Liver (tissue), 9 donors: Measurements from ENCODE around the gene CDK2AP2. TPM values are rescaled to one million over a fixed set of nuclear protein-coding genes. Genes with fewer than 3 reads are reported as not detected.

Source experiments
- DNase-seq: peaks from one replicate; pipeline ENCODE4 v3.0.0-alpha.2; 2017; ENCODE audit warnings: low spot score
- H3K27ac ChIP-seq, 2 donors: one replicate each; pipeline ENCODE4 v1.7.0; 2013; ENCODE audit warnings: inconsistent platforms in 2 of 2, low read length in 2 of 2, control low read depth in 1 of 2, low read depth in 1 of 2, mild to moderate bottlenecking in 1 of 2
- H3K27me3 ChIP-seq, 4 donors: one replicate each; pipeline versions ENCODE4 v1.6.1 to v1.7.0; 2013; ENCODE audit warnings: low read length in 3 of 4, inconsistent platforms in 1 of 4, mild to moderate bottlenecking in 1 of 4, moderate library complexity in 1 of 4; ENCODE audit not compliant: control insufficient read depth in 4 of 4, insufficient read depth in 4 of 4
- H3K36me3 ChIP-seq, 4 donors: one replicate each; pipeline versions ENCODE4 v1.6.1 to v1.7.0; 2013; ENCODE audit warnings: low read length in 3 of 4, mild to moderate bottlenecking in 3 of 4, low read depth in 1 of 4, moderate library complexity in 1 of 4; ENCODE audit not compliant: control insufficient read depth in 4 of 4, insufficient read depth in 3 of 4
- H3K4me1 ChIP-seq, 4 donors: one replicate each; pipeline versions ENCODE4 v1.6.1 to v1.7.0; 2013; ENCODE audit warnings: low read length in 3 of 4, mild to moderate bottlenecking in 3 of 4, moderate library complexity in 1 of 4; ENCODE audit not compliant: control insufficient read depth in 4 of 4, insufficient read depth in 4 of 4
- H3K4me3 ChIP-seq, 3 donors: one replicate each; pipeline versions ENCODE4 v1.6.1 to v1.7.0; 2013; ENCODE audit warnings: low read length in 3 of 3, control low read depth in 1 of 3, low read depth in 1 of 3, mild to moderate bottlenecking in 1 of 3
- H3K9ac ChIP-seq, 2 donors: one replicate each; pipeline ENCODE4 v1.7.0; 2013; ENCODE audit warnings: low read length in 2 of 2, mild to moderate bottlenecking in 2 of 2, moderate library complexity in 2 of 2, control low read depth in 1 of 2, low read depth in 1 of 2
- H3K9me3 ChIP-seq, 4 donors: one replicate each; pipeline versions ENCODE4 v1.6.1 to v1.7.0; 2013; ENCODE audit warnings: low read length in 3 of 4; ENCODE audit not compliant: control insufficient read depth in 4 of 4
- EGR1 ChIP-seq, 2 donors: IDR thresholded peaks; 2 replicates each; pipeline ENCODE4 v1.6.1; 2016 to 2018; ENCODE audit warnings: antibody characterized with exemption in 2 of 2, low read depth in 2 of 2
- FOXA2 ChIP-seq: IDR thresholded peaks from 2 replicates; pipeline ENCODE4 v1.6.1; 2016; ENCODE audit warnings: antibody characterized with exemption
- GABPA ChIP-seq, 2 donors: IDR thresholded peaks in 1 of 2; conservative IDR thresholded peaks in 1 of 2; 2 replicates each; pipeline ENCODE4 v1.6.1; 2016; ENCODE audit warnings: antibody characterized with exemption in 2 of 2, mild to moderate bottlenecking in 1 of 2, moderate library complexity in 1 of 2
- HNF4A ChIP-seq, 2 donors: conservative IDR thresholded peaks; 2 replicates each; pipeline ENCODE4 v1.6.1; 2016; ENCODE audit warnings: antibody characterized with exemption in 2 of 2, mild to moderate bottlenecking in 2 of 2
- JUND ChIP-seq, 2 donors: IDR thresholded peaks; 2 replicates each; pipeline ENCODE4 v1.6.1; 2016; ENCODE audit warnings: antibody characterized with exemption in 2 of 2
- MAX ChIP-seq: IDR thresholded peaks from 2 replicates; pipeline ENCODE4 v1.6.1; 2016; ENCODE audit warnings: antibody characterized with exemption
- NR2F2 ChIP-seq: IDR thresholded peaks from 2 replicates; pipeline ENCODE4 v1.6.1; 2016; ENCODE audit warnings: antibody characterized with exemption
- RAD21 ChIP-seq, 2 donors: IDR thresholded peaks; 2 replicates each; pipeline ENCODE4 v1.6.1; 2016; ENCODE audit warnings: antibody characterized with exemption in 2 of 2, mild to moderate bottlenecking in 2 of 2
- REST ChIP-seq: IDR thresholded peaks from 2 replicates; pipeline ENCODE4 v1.6.1; 2016; ENCODE audit warnings: antibody characterized with exemption, mild to moderate bottlenecking
- SP1 ChIP-seq: IDR thresholded peaks from 2 replicates; pipeline ENCODE4 v1.6.1; 2018; ENCODE audit warnings: antibody characterized with exemption, mild to moderate bottlenecking
- TAF1 ChIP-seq: conservative IDR thresholded peaks from 2 replicates; pipeline ENCODE4 v1.6.1; 2016; ENCODE audit warnings: antibody characterized with exemption, mild to moderate bottlenecking
- WGBS: extraction: QIAGEN DNeasy Blood & Tissue Kit; methylation state at CpG from one replicate; pipeline ENCODE4 v1.1.7; 2013; 5-methylcytosine and 5-hydroxymethylcytosine counted together
- polyA plus RNA-seq, 2 donors: library from polyadenylated mRNA; stranded (reverse) in 1 of 2; unstranded in 1 of 2; fragments of 200-250 nt in 1 of 2; fragments of >200 nt in 1 of 2; fragmentation: Nextera tagmentation in 1 of 2; extraction: Ambion mirVana in 1 of 2; gene quantifications; one replicate each; pipeline versions ENCODE4 v1.2.1 to v1.2.3, GENCODE V29; 2013 to 2015
- total RNA-seq, 2 donors: library from RNA; depleted of rRNA; stranded (reverse); fragments of >200 nt; gene quantifications; one replicate each; pipeline ENCODE4 v1.2.3, GENCODE V29; 2014
- donor health status: healthy.
- donor health status: healthy.
- donor health status: healthy.
- donor health status: healthy.
- donor health status: healthy.

Gene CDK2AP2
- total and polyA plus RNA-seq, 4 donors, result 14.1 to 126 (median 56.6) TPM

GRCh38 chr11:67539550-67539949 is 31.6 kb upstream of the CDK2AP2 start:
- no peak overlapping the region for H3K9ac ChIP-seq
- H3K4me1 ChIP-seq, result peaks cover under 1 to 3% (median under 1%) of the 10 kb centered on the region in 4 donors
- no peak for DNase-seq
- H3K9me3 ChIP-seq, result no peaks in the 10 kb centered on the region
- whole genome bisulfite sequencing, result 87% methylated on average over 4 of the region's 4 CpGs
- no peak for TF ChIP-seq JUND (IDR thresholded peaks at IDR 0.05)
- no peak overlapping the region for H3K4me3 ChIP-seq
- H3K27ac ChIP-seq, result no peak overlapping the region
- no peaks in the 10 kb centered on the region for H3K27me3 ChIP-seq
- H3K36me3 ChIP-seq, result no peaks in the 10 kb centered on the region

GRCh38 chr11:67538823-67539505 is 31.0 kb upstream of the CDK2AP2 start:
- Histone ChIP-seq H3K27ac (no peak overlapping the region), H3K36me3 (no peaks in the 10 kb centered on the region), H3K27me3 (no peaks in the 10 kb centered on the region), H3K9ac (no peak overlapping the region), H3K4me1 (no peaks in the 10 kb centered on the region), H3K9me3 (no peaks in the 10 kb centered on the region), H3K4me3 (no peak overlapping the region)
- no peak for DNase-seq
- 88% methylated on average over 10 of the region's 10 CpGs for WGBS
- TF ChIP-seq HNF4A (conservative IDR thresholded peaks at IDR 0.05), result no peak
- TF ChIP-seq REST, result no peak

GRCh38 chr11:67538306-67538705 is 30.3 kb upstream of the CDK2AP2 start:
- no peaks in the 10 kb centered on the region for H3K36me3 ChIP-seq
- H3K27ac ChIP-seq, result no peak overlapping the region
- H3K9me3 ChIP-seq, result no peaks in the 10 kb centered on the region
- no peak for DNase-seq
- 88% methylated on average over 6 of the region's 6 CpGs for WGBS
- no peak overlapping the region for H3K4me3 ChIP-seq
- H3K4me1 ChIP-seq, result no peaks in the 10 kb centered on the region
- no peak overlapping the region for H3K9ac ChIP-seq
- H3K27me3 ChIP-seq, result no peaks in the 10 kb centered on the region
- no peak for TF ChIP-seq HNF4A (conservative IDR thresholded peaks at IDR 0.05)
- TF ChIP-seq RAD21 (IDR thresholded peaks at IDR 0.05), result no peak
- no peak for TF ChIP-seq JUND (IDR thresholded peaks at IDR 0.05)
- TF ChIP-seq MAX, result no peak
- TF ChIP-seq EGR1 (IDR thresholded peaks at IDR 0.05; ENCODE audit: low read depth in 2 of 2), result no peak
- no peak for TF ChIP-seq GABPA (IDR thresholded peaks at IDR 0.05 in 1 of 2, conservative IDR thresholded peaks at IDR 0.05 in 1 of 2)
- TF ChIP-seq FOXA2, result no peak
- TF ChIP-seq NR2F2, result no peak
- TF ChIP-seq SP1, result no peak
- no peak for TF ChIP-seq TAF1
